ENCODE data around the gene KRTAP17-1.
A peak's percentile ranks its signal among the peaks of the same experiment; 100 is the strongest.

The KRTAP17-1 gene

GRCh38 chr17:41340494-41340893 is 25.0 kb upstream of the KRTAP17-1 start:
- Histone ChIP-seq H2AFZ (ENCODE audit: low read depth, low read length) (no peak overlapping the region), H2AK5ac (ENCODE audit: low read length, severe bottlenecking) (no peak overlapping the region), H3K4me1 (ENCODE audit: control insufficient read depth, insufficient read depth, low read depth, low read length) (peaks cover 8% of the 10 kb centered on the region), H3K4ac (ENCODE audit: low read depth in 1 of 2, low read length in 2 of 2) (no peak overlapping the region), H3K4me3 (ENCODE audit: insufficient read depth in 1 of 2, low read depth in 1 of 2, low read length in 2 of 2) (no peak overlapping the region), H3K4me2 (ENCODE audit: low read length, poor library complexity, severe bottlenecking) (no peak overlapping the region), H2BK5ac (ENCODE audit: low read depth, low read length, poor library complexity, severe bottlenecking) (no peak overlapping the region), H3K9me3 (ENCODE audit: control insufficient read depth, low read length) (peaks cover 28% of the 10 kb centered on the region), H3K14ac (ENCODE audit: low read length in 2 of 2) (no peak overlapping the region), H2BK15ac (ENCODE audit: low read depth, poor library complexity, severe bottlenecking) (no peak overlapping the region), H3K23ac (ENCODE audit: low read length in 2 of 2) (no peak overlapping the region), H3K27ac (ENCODE audit: low read length, poor library complexity, severe bottlenecking) (peak overlapping the region; percentile 3), H3K79me1 (replicated peaks; ENCODE audit: low read length, poor library complexity, severe bottlenecking) (no peaks in the 10 kb centered on the region), H3K36me3 (ENCODE audit: control insufficient read depth in 1 of 2, insufficient read depth in 2 of 2, low read depth in 1 of 2, low read length in 2 of 2) (no peaks in the 10 kb centered on the region), H2BK120ac (ENCODE audit: low read depth, low read length) (no peak overlapping the region), H4K91ac (ENCODE audit: low read length) (no peak overlapping the region), H2BK12ac (ENCODE audit: low read length in 2 of 2) (no peak overlapping the region), H3K27me3 (ENCODE audit: control insufficient read depth in 1 of 2, insufficient read depth in 1 of 2, low read length in 2 of 2) (peaks cover 0 to 27% of the 10 kb centered on the region in 2 experiments), H3K9ac (ENCODE audit: low read length) (no peak overlapping the region), H3K18ac (ENCODE audit: low read depth in 1 of 2, low read length in 2 of 2) (no peak overlapping the region), H4K8ac (ENCODE audit: low read length) (no peak overlapping the region)
- DNase-seq, result no peak
- 85% methylated on average over 2 of the region's 3 CpGs for WGBS

GRCh38 chr17:41339571-41340172 is 24.2 kb upstream of the KRTAP17-1 start:
- H2BK120ac ChIP-seq (ENCODE audit: low read depth, low read length), result no peak overlapping the region
- H4K8ac ChIP-seq (ENCODE audit: low read length), result no peak overlapping the region
- no peak overlapping the region for H2BK5ac ChIP-seq (ENCODE audit: low read depth, low read length, poor library complexity, severe bottlenecking)
- DNase-seq, result no peak
- WGBS, result 63% methylated on average over 2 of the region's 2 CpGs
- H3K9me3 ChIP-seq (ENCODE audit: control insufficient read depth, low read length), result peaks cover 28% of the 10 kb centered on the region
- no peak overlapping the region for H2BK15ac ChIP-seq (ENCODE audit: low read depth, poor library complexity, severe bottlenecking)
- no peak overlapping the region for H2BK12ac ChIP-seq (ENCODE audit: low read length in 2 of 2)
- H3K36me3 ChIP-seq (ENCODE audit: control insufficient read depth in 1 of 2, insufficient read depth in 2 of 2, low read depth in 1 of 2, low read length in 2 of 2), result no peaks in the 10 kb centered on the region
- H3K14ac ChIP-seq (ENCODE audit: low read length in 2 of 2), result no peak overlapping the region
- H3K4me3 ChIP-seq (ENCODE audit: insufficient read depth in 1 of 2, low read depth in 1 of 2, low read length in 2 of 2), result no peak overlapping the region
- H3K27me3 ChIP-seq (ENCODE audit: control insufficient read depth in 1 of 2, insufficient read depth in 1 of 2, low read length in 2 of 2), result peaks cover 0 to 35% of the 10 kb centered on the region in 2 experiments
- no peaks in the 10 kb centered on the region for H3K79me1 ChIP-seq (replicated peaks; ENCODE audit: low read length, poor library complexity, severe bottlenecking)
- H3K4ac ChIP-seq (ENCODE audit: low read depth in 1 of 2, low read length in 2 of 2), result no peak overlapping the region
- no peak overlapping the region for H3K23ac ChIP-seq (ENCODE audit: low read length in 2 of 2)
- H3K27ac ChIP-seq (ENCODE audit: low read length, poor library complexity, severe bottlenecking), result no peak overlapping the region
- H2AK5ac ChIP-seq (ENCODE audit: low read length, severe bottlenecking), result peak overlapping the region; percentile 41
- H3K9ac ChIP-seq (ENCODE audit: low read length), result no peak overlapping the region
- no peak overlapping the region for H4K91ac ChIP-seq (ENCODE audit: low read length)
- H2AFZ ChIP-seq (ENCODE audit: low read depth, low read length), result no peak overlapping the region
- no peak overlapping the region for H3K4me2 ChIP-seq (ENCODE audit: low read length, poor library complexity, severe bottlenecking)
- no peak overlapping the region for H3K18ac ChIP-seq (ENCODE audit: low read depth in 1 of 2, low read length in 2 of 2)
- H3K4me1 ChIP-seq (ENCODE audit: control insufficient read depth, insufficient read depth, low read depth, low read length), result peaks cover 10% of the 10 kb centered on the region

- peak; percentile 69 for DNase-seq
- H3K14ac ChIP-seq (ENCODE audit: low read length in 2 of 2), result no peak overlapping the region
Observed at GRCh38 chr17:41338961-41339485, 23.5 kb upstream of the KRTAP17-1 start.

GRCh38 chr17:41335747-41336146 is 20.2 kb upstream of the KRTAP17-1 start:
- Histone ChIP-seq H3K27me3 (ENCODE audit: control insufficient read depth in 1 of 2, insufficient read depth in 1 of 2, low read length in 2 of 2) (peaks cover 0 to 46% of the 10 kb centered on the region in 2 experiments), H3K9me3 (ENCODE audit: control insufficient read depth, low read length) (peaks cover 3% of the 10 kb centered on the region), H3K14ac (ENCODE audit: low read length in 2 of 2) (no peak overlapping the region), H4K91ac (ENCODE audit: low read length) (no peak overlapping the region), H2BK5ac (ENCODE audit: low read depth, low read length, poor library complexity, severe bottlenecking) (no peak overlapping the region), H3K79me1 (replicated peaks; ENCODE audit: low read length, poor library complexity, severe bottlenecking) (no peaks in the 10 kb centered on the region), H3K4ac (ENCODE audit: low read depth in 1 of 2, low read length in 2 of 2) (no peak overlapping the region), H4K8ac (ENCODE audit: low read length) (no peak overlapping the region), H3K4me3 (ENCODE audit: insufficient read depth in 1 of 2, low read depth in 1 of 2, low read length in 2 of 2) (no peak overlapping the region), H2BK15ac (ENCODE audit: low read depth, poor library complexity, severe bottlenecking) (no peak overlapping the region), H3K36me3 (ENCODE audit: control insufficient read depth in 1 of 2, insufficient read depth in 2 of 2, low read depth in 1 of 2, low read length in 2 of 2) (no peaks in the 10 kb centered on the region), H3K4me1 (ENCODE audit: control insufficient read depth, insufficient read depth, low read depth, low read length) (peaks cover 11% of the 10 kb centered on the region), H3K27ac (ENCODE audit: low read length, poor library complexity, severe bottlenecking) (no peak overlapping the region), H2BK12ac (ENCODE audit: low read length in 2 of 2) (no peak overlapping the region), H3K23ac (ENCODE audit: low read length in 2 of 2) (no peak overlapping the region), H2AK5ac (ENCODE audit: low read length, severe bottlenecking) (no peak overlapping the region), H2AFZ (ENCODE audit: low read depth, low read length) (no peak overlapping the region), H3K18ac (ENCODE audit: low read depth in 1 of 2, low read length in 2 of 2) (no peak overlapping the region), H3K9ac (ENCODE audit: low read length) (no peak overlapping the region), H2BK120ac (ENCODE audit: low read depth, low read length) (no peak overlapping the region), H3K4me2 (ENCODE audit: low read length, poor library complexity, severe bottlenecking) (no peak overlapping the region)
- no CpG with 5 or more reads among the region's 1 CpG for WGBS
- DNase-seq, result no peak

More at GRCh38 chr17:41338961-41339485, 23.5 kb upstream of the KRTAP17-1 start:
- Histone ChIP-seq H4K8ac (ENCODE audit: low read length) (no peak overlapping the region), H2AK5ac (ENCODE audit: low read length, severe bottlenecking) (no peak overlapping the region), H3K18ac (ENCODE audit: low read depth in 1 of 2, low read length in 2 of 2) (no peak overlapping the region), H3K9ac (ENCODE audit: low read length) (no peak overlapping the region), H2BK120ac (ENCODE audit: low read depth, low read length) (no peak overlapping the region), H2BK12ac (ENCODE audit: low read length in 2 of 2) (no peak overlapping the region), H3K4me2 (ENCODE audit: low read length, poor library complexity, severe bottlenecking) (no peak overlapping the region), H3K23ac (ENCODE audit: low read length in 2 of 2) (no peak overlapping the region), H2BK15ac (ENCODE audit: low read depth, poor library complexity, severe bottlenecking) (no peak overlapping the region), H3K4me1 (ENCODE audit: control insufficient read depth, insufficient read depth, low read depth, low read length) (peaks cover 13% of the 10 kb centered on the region), H3K27ac (ENCODE audit: low read length, poor library complexity, severe bottlenecking) (no peak overlapping the region), H4K91ac (ENCODE audit: low read length) (no peak overlapping the region), H3K4me3 (ENCODE audit: insufficient read depth in 1 of 2, low read depth in 1 of 2, low read length in 2 of 2) (no peak overlapping the region), H3K36me3 (ENCODE audit: control insufficient read depth in 1 of 2, insufficient read depth in 2 of 2, low read depth in 1 of 2, low read length in 2 of 2) (no peaks in the 10 kb centered on the region), H2AFZ (ENCODE audit: low read depth, low read length) (no peak overlapping the region), H3K9me3 (ENCODE audit: control insufficient read depth, low read length) (peaks cover 28% of the 10 kb centered on the region), H3K27me3 (ENCODE audit: control insufficient read depth in 1 of 2, insufficient read depth in 1 of 2, low read length in 2 of 2) (peaks cover 0 to 35% of the 10 kb centered on the region in 2 experiments), H3K4ac (ENCODE audit: low read depth in 1 of 2, low read length in 2 of 2) (no peak overlapping the region), H3K79me1 (replicated peaks; ENCODE audit: low read length, poor library complexity, severe bottlenecking) (no peaks in the 10 kb centered on the region), H2BK5ac (ENCODE audit: low read depth, low read length, poor library complexity, severe bottlenecking) (no peak overlapping the region)
- WGBS, result 62% methylated on average over 4 of the region's 5 CpGs

All from mesenchymal stem cell (in vitro differentiated cells and primary cell).